Measurements from ENCODE around the gene EXOC1L. TPM values are rescaled to one million over a fixed set of nuclear protein-coding genes. Genes with fewer than 3 reads are reported as not detected.
A peak's percentile ranks its signal among the peaks of the same experiment; 100 is the strongest.

Gene EXOC1L
- total and polyA plus RNA-seq, 2 donors from 2014 or later, result not detected

DNA sequence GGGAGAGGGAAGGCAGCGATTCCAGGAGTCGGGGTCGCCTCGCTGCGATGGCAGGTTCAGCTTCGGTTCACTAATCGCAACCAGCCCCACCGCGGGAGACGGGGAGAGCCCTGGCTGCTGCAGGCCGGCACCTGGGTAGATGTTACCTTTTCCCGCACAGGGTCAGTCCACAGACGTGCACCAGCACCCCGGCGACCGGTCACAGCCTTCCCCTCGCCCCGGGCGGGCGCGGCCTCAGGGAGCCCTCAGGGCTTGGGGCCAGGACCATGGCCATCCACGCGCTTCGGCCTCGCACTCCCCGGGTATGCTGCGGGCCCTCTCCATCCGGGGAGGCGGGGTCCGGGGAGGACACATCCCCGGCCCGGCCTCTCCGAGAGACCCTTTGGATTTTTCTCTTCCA lies 26.1 kb upstream of the EXOC1L start:
- H3K4me1 ChIP-seq (ENCODE audit: control insufficient read depth in 2 of 3, insufficient read depth in 2 of 3, low read depth in 1 of 3, low read length in 3 of 3), result peaks cover 0 to 4% (median 3%) of the 10 kb centered on the region in 3 donors
- no peak for TF ChIP-seq CTCF (IDR thresholded peaks at IDR 0.05; ENCODE audit: borderline replicate concordance, extremely low read depth, insufficient read depth)
- H3K9me3 ChIP-seq (ENCODE audit: control insufficient read depth in 2 of 3, insufficient read depth in 1 of 3, low read length in 3 of 3), result no peaks in the 10 kb centered on the region
- H3K36me3 ChIP-seq (ENCODE audit: control insufficient read depth in 2 of 3, insufficient read depth in 3 of 3, low read length in 3 of 3), result no peaks in the 10 kb centered on the region
- H3K27me3 ChIP-seq (ENCODE audit: control insufficient read depth, insufficient read depth, low read length), result no peaks in the 10 kb centered on the region
- no peak overlapping the region for H3K27ac ChIP-seq (ENCODE audit: low read depth in 2 of 2, low read length in 2 of 2)
- peak; percentile 27 to 54 (median 34) for DNase-seq
- no peak overlapping the region for H3K9ac ChIP-seq (ENCODE audit: low read length in 3 of 3)
- no peak for FAIRE-seq
- peak overlapping the region in 1 of 3 donors; percentile 44 for H3K4me3 ChIP-seq (ENCODE audit: low read length in 3 of 3)
- intact Hi-C loops (cut with DNase I), result no loop called here

- H3K36me3 ChIP-seq (ENCODE audit: control insufficient read depth in 2 of 3, insufficient read depth in 3 of 3, low read length in 3 of 3), result no peaks in the 10 kb centered on the region
- TF ChIP-seq CTCF (IDR thresholded peaks at IDR 0.05; ENCODE audit: borderline replicate concordance, extremely low read depth, insufficient read depth), result no peak
- peak in 1 of 5 donors; percentile 56 for DNase-seq
- FAIRE-seq, result no peak
- intact Hi-C loops (cut with DNase I), result no loop called here
- peaks cover 0 to 4% (median 3%) of the 10 kb centered on the region in 3 donors for H3K4me1 ChIP-seq (ENCODE audit: control insufficient read depth in 2 of 3, insufficient read depth in 2 of 3, low read depth in 1 of 3, low read length in 3 of 3)
- no peak overlapping the region for H3K4me3 ChIP-seq (ENCODE audit: low read length in 3 of 3)
- H3K27ac ChIP-seq (ENCODE audit: low read depth in 2 of 2, low read length in 2 of 2), result no peak overlapping the region
- no peak overlapping the region for H3K9ac ChIP-seq (ENCODE audit: low read length in 3 of 3)
- no peaks in the 10 kb centered on the region for H3K27me3 ChIP-seq (ENCODE audit: control insufficient read depth, insufficient read depth, low read length)
- H3K9me3 ChIP-seq (ENCODE audit: control insufficient read depth in 2 of 3, insufficient read depth in 1 of 3, low read length in 3 of 3), result no peaks in the 10 kb centered on the region
These were observed 25.5 kb upstream of the EXOC1L start for GRCh38 chr4:55794053-55794452.

GRCh38 chr4:55795341-55795740 lies 24.2 kb upstream of the EXOC1L start:
- no peak for TF ChIP-seq CTCF (IDR thresholded peaks at IDR 0.05; ENCODE audit: borderline replicate concordance, extremely low read depth, insufficient read depth)
- DNase-seq (peak in 2 of 5 donors; percentile 10 to 17), FAIRE-seq (no peak)
- Histone ChIP-seq H3K27ac (ENCODE audit: low read depth in 2 of 2, low read length in 2 of 2) (no peak overlapping the region), H3K4me1 (ENCODE audit: control insufficient read depth in 2 of 3, insufficient read depth in 2 of 3, low read depth in 1 of 3, low read length in 3 of 3) (peaks cover 0 to 4% (median 3%) of the 10 kb centered on the region in 3 donors), H3K27me3 (ENCODE audit: control insufficient read depth, insufficient read depth, low read length) (no peaks in the 10 kb centered on the region), H3K36me3 (ENCODE audit: control insufficient read depth in 2 of 3, insufficient read depth in 3 of 3, low read length in 3 of 3) (no peaks in the 10 kb centered on the region), H3K4me3 (ENCODE audit: low read length in 3 of 3) (no peak overlapping the region), H3K9me3 (ENCODE audit: control insufficient read depth in 2 of 3, insufficient read depth in 1 of 3, low read length in 3 of 3) (no peaks in the 10 kb centered on the region), H3K9ac (ENCODE audit: low read length in 3 of 3) (no peak overlapping the region)
- intact Hi-C loops (cut with DNase I), result no loop called here

- Histone ChIP-seq H3K4me1 (ENCODE audit: control insufficient read depth in 2 of 3, insufficient read depth in 2 of 3, low read depth in 1 of 3, low read length in 3 of 3) (no peaks in the 10 kb centered on the region), H3K4me3 (ENCODE audit: low read length in 3 of 3) (no peak overlapping the region), H3K9ac (ENCODE audit: low read length in 3 of 3) (no peak overlapping the region), H3K27me3 (ENCODE audit: control insufficient read depth, insufficient read depth, low read length) (no peaks in the 10 kb centered on the region), H3K27ac (ENCODE audit: low read depth in 2 of 2, low read length in 2 of 2) (no peak overlapping the region), H3K36me3 (ENCODE audit: control insufficient read depth in 2 of 3, insufficient read depth in 3 of 3, low read length in 3 of 3) (no peaks in the 10 kb centered on the region), H3K9me3 (ENCODE audit: control insufficient read depth in 2 of 3, insufficient read depth in 1 of 3, low read length in 3 of 3) (no peaks in the 10 kb centered on the region)
- DNase-seq (no peak), FAIRE-seq (no peak)
- TF ChIP-seq CTCF (IDR thresholded peaks at IDR 0.05; ENCODE audit: borderline replicate concordance, extremely low read depth, insufficient read depth), result no peak
- intact Hi-C loops (cut with DNase I), result no loop called here
These were observed 18.1 kb upstream of the EXOC1L start for GRCh38 chr4:55801498-55801897.
